ELR (cell line): ENCODE results near the gene NEB.
"Not testable (repeated sequence)": the region's sequence is repeated elsewhere in the genome, so short reads cannot be mapped to it uniquely, and the experiment has no call there.

ENCODE experiments used
- DNase-seq: peaks from one replicate; pipeline ENCODE4 v3.0.0-alpha.2; 2015; ENCODE audit warnings: low read depth

Gene NEB

GRCh38 chr2:151607459-151608424, 126.5 kb downstream of the NEB start:
- DNase-seq = not testable (repeated sequence)

GRCh38 chr2:151603530-151603929, 130.7 kb downstream of the NEB start:
- DNase-seq = not testable (repeated sequence)

GRCh38 chr2:151602402-151602801, 131.9 kb downstream of the NEB start:
- not testable (repeated sequence) for DNase-seq

- DNase-seq = not testable (repeated sequence)
These were observed 132.5 kb downstream of the NEB start for GRCh38 chr2:151601803-151602202.

GRCh38 chr2:151596903-151597608, 137.2 kb downstream of the NEB start:
- DNase-seq = not testable (repeated sequence)

GRCh38 chr2:151591908-151592255, 142.4 kb downstream of the NEB start:
- not testable (repeated sequence) for DNase-seq

GRCh38 chr2:151591250-151591907, 142.9 kb downstream of the NEB start:
- not testable (repeated sequence) for DNase-seq

- DNase-seq = not testable (repeated sequence)
These were observed 153.0 kb downstream of the NEB start for GRCh38 chr2:151581300-151581699.

- DNase-seq = not testable (repeated sequence)
These were observed 153.6 kb downstream of the NEB start for GRCh38 chr2:151580697-151581096.

- no peak for DNase-seq
These were observed 157.2 kb downstream of the NEB start for GRCh38 chr2:151577116-151577515.

GRCh38 chr2:151576080-151576479, 158.2 kb downstream of the NEB start:
- no peak for DNase-seq

GRCh38 chr2:151575338-151575737, 158.9 kb downstream of the NEB start:
- peak; percentile 69 for DNase-seq

- DNase-seq = no peak
These were observed 164.1 kb downstream of the NEB start for GRCh38 chr2:151570191-151570590.

GRCh38 chr2:151569167-151569566, 165.1 kb downstream of the NEB start:
- no peak for DNase-seq

GRCh38 chr2:151568501-151568900, 165.8 kb downstream of the NEB start:
- DNase-seq = no peak

- no peak for DNase-seq
These were observed 167.3 kb downstream of the NEB start for GRCh38 chr2:151567006-151567405.

GRCh38 chr2:151562398-151562797, 171.9 kb downstream of the NEB start:
- DNase-seq = no peak

- DNase-seq = peak; percentile 48
These were observed 174.0 kb downstream of the NEB start for GRCh38 chr2:151560289-151560688.

- DNase-seq = not testable (repeated sequence)
These were observed 174.8 kb downstream of the NEB start for GRCh38 chr2:151559431-151559830.

GRCh38 chr2:151557883-151558282, 176.4 kb downstream of the NEB start:
- DNase-seq = not testable (repeated sequence)

- no peak for DNase-seq
These were observed 178.2 kb downstream of the NEB start for GRCh38 chr2:151556121-151556520.

GRCh38 chr2:151552287-151552686, 182.0 kb downstream of the NEB start:
- DNase-seq = no peak
